GM18499 (cell line): Measurements from ENCODE around the gene PFKL.

Experiments
- ATAC-seq: cut with Tn5 transposase; IDR thresholded peaks from one replicate; pipeline ENCODE4 v1.9.1; 2021; ENCODE audit warnings: moderate number of reproducible peaks; ENCODE audit not compliant: insufficient read depth, unreplicated experiment

PFKL gene

DNA sequence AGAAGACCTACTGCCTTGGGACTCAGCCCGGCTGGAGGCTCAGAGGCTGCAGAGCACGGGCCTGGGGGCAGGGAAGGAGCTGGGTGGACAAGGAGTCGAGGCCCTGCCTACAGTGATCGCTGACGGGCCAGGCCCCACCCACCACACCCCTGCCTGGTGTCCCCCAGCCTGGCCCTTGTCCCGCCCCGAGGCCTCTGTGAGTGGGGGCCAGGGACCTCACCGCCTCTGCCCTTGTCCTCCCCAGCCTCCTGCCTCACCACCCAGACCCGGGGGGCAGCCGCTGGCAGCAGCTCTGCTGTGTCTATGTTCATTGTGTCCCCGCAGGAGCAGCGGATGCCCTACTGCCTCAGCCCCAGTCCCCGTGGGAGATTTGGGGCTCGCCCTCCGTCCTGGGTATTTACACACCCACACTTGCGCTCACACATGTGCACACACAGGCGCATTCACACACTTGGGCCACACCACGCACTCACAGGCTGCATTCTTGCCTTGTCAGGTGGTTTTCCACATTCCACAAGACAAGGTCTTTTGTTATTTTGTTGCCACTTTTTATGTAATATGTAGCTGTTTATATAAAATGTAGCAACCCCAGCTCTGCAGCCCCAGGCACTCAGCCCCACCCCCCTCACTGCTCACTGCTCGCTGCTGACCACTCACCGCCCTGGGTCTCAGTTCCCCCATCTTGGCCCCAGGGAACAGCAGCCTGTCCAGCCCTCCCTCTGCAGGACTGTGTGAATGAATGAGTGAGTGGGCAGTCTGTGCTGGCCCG is 7.3 kb downstream of the PFKL start:
- no peak for ATAC-seq

DNA sequence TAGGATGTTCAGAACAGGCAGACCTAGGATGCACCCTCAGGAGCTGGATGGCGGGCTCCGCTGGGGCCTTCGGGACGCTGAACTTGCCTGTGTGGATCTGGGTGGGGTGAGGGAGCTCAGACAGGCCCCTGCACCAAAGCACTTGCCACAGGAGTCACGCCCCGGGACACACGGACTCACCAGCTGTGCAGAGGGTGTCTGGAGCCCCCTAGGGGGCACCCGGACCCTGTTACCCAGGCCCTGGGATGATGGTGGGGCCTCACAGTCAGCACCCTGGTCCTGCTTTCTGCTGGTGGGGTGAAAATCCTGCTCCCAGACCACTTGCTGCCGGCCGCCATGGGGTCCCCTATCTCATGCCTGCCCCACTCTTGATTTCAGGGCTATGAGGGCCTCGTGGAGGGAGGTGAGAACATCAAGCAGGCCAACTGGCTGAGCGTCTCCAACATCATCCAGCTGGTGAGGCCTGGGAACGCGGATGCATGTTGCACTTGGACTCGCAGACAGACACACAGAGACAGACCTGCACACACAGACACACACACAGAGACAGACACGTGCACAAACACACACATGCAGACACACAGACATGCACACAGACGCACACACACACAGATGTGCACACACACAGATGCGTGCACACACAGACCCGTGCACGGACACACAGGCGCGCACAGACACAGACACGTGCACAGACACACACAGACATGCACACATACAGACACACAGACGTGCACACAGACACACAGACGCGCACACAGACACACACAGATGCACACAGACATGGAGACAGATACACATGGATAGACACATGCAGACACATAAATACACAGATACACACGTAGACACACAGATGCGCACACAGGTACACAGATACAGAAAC is 11.0 kb downstream of the PFKL start:
- no peak for ATAC-seq

DNA sequence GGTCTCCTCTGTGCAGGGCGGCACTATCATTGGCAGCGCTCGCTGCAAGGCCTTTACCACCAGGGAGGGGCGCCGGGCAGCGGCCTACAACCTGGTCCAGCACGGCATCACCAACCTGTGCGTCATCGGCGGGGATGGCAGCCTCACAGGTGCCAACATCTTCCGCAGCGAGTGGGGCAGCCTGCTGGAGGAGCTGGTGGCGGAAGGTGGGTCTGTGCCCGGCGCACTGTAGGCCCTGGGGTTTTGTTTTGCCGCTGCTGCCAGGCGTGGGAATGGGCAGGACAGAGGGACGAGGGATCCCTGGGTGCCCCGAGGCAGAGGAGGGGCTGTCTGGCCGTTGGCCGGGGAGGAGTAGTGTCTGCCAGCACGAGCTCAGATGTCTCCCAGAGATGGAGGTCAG is 12.2 kb downstream of the PFKL start:
- ATAC-seq, result no peak

DNA sequence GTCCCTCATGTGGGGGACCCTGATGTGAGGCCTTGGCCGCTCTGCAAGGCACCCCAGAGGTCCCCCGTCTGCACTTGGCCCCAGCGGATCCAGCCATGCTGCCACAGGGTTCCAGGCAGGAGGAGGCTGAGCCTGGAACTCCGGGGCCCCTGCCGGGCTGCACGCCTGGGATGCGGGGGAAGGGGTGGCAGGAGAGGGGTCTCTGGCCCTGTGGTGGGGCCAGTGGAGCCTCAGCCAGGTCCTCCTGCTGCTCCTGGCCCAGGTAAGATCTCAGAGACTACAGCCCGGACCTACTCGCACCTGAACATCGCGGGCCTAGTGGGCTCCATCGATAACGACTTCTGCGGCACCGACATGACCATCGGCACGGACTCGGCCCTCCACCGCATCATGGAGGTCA is 12.9 kb downstream of the PFKL start:
- no peak for ATAC-seq

DNA sequence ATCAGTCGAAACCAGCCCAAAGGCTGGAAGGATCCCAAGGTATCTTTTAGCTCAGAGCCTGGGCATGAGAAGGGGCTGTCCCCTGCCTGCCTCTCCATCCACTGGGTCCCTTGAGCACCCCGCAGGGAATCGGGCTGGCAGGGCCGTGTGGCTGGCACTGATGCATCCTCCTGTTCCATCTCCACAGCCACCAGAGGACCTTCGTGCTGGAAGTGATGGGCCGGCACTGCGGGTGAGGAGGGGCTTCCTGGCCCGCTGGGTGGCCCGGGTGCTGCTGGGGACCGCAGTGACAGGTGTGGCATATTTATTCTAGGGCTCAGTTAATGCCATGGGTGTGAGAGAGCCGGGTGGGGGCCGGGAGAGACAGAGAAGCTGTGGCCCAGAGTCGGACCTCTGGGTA is 13.6 kb downstream of the PFKL start:
- no peak for ATAC-seq

DNA sequence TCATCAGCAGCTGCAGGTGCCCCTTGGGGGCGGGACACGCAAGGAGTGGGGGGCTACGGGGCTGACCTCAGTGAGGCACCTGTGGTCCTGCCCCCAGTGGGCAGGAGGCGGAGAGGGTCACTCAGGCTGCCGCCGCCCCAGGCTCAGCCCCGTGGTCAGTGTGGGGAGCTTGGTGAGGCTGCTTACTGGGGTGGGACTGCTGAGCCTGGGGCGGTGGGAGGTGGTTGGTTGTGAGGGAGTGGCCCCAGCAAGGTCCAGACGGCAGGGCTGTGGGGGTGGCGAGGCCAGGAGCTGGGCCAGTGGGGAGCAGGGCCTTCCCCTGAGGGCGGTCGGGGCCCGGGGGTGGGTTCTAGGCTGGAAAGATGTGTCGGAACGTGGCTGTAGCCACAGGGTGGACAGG is 14.3 kb downstream of the PFKL start:
- ATAC-seq, result no peak

DNA sequence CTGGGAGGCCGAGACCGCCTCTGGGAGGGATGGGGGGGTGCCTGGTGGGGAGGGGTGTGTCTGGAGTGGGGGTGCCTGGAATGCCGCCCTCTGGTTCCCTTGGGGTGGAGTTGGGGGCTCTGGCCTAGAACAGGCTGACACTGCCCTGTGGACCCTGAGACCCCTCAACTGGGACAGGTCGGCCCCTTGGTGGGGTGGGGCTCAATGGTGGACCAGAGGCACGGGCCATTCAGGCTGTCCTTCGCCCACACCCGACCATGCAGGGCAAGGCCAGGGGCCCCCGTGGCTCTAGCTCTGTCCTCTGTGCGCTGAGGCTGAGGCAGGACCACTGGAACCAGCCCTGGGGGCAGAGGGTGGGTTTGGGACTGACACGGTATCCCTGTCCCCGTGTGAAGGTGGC is 14.7 kb downstream of the PFKL start:
- no peak for ATAC-seq

DNA sequence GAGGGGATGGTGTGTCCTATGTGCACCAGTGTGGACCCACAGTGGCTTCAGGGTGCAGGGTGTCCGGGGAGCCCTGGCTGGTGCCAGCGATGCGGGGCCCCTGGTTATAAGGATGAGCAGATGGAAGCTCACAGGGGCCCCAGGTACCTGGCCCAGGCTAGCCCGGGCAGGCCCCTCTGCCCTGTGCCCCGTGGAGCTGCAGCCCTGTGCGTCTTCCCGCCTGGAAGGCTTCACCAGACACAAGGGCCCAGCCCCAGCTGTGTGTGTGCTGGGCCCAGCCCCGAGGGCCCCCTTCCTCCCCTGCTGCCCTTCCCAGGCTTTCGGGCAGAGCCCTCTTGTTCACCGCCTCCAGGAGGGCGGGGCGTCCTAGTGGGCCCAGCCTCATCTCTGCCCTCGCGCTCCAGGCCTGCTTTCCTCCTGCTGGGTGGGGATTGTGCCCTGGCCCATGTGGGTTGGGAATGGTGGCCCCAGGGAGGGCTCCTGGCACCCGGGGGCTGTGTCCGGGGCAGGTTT is 15.9 kb downstream of the PFKL start:
- no peak for ATAC-seq

DNA sequence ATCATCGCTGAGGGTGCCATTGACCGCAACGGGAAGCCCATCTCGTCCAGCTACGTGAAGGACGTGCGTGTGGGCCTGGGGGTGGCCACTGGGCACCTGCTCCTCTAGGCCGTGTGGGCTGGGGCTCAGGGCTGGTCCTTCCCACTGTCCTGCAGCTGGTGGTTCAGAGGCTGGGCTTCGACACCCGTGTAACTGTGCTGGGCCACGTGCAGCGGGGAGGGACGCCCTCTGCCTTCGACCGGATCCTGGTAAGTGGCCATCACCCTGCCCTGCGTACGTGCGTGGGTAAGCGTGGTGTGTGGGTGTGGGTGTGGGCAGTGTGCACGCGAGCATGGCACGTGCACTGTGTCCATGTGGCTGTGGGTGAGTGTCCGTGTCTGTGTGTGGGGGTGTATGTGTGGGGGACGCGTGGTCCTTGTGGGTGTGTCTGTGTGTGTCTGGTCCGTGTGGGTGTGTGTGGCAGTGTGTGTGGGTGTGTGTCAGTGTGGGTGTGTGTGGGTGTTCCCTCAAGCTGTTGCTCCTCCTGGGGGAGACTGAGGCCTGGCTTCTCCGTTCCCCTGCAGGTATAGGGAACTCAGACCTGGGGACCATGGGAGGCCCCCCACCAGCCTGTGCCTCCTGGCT is 16.5 kb downstream of the PFKL start:
- no peak for ATAC-seq

DNA sequence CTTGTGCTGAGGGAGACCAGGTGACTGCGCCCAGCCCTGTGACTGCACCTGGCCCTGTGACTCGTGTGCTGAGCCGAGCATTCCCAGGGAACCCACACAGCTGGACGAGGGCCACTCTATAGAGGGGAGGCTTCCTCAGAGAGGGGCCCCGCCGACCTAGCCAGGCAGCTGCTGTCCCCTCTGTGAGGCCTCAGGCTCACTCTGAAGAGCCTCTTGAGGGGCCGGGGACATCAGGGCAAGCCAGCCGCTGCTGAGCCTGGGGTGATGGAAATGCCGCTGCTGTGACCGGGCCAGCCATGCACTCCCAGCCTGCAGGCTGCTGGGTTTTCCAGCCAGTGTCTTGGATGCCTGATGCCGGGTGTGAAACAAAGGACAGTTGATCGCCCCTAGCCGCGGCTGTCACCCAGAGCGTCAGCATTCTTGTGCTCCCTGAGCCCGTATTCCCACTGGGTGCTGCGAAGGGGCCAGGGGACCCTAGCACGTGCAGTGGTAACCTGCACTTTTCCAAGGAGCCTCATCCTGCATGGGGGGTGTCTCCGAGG is 17.5 kb downstream of the PFKL start:
- ATAC-seq, result no peak

DNA sequence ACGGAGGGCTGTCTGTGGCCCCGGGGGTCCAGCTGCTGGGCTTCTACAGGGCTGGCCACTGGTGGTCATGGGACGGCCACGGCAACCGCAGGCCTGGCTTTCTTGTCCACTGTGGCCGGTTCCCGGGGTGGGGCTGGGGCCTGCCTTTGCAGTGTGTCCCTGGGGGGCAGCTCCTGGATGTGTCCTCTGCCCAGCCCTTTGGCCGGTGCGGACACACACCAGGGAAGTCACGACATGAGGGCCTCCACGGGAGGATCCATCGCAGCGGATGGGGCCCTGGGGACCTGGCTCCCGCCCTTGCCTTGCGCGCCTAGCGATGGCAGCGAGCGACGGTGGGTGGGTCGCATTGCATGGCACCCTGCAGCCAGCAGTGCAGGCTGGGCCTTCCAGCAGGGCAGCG is 18.0 kb downstream of the PFKL start:
- ATAC-seq, result no peak

DNA sequence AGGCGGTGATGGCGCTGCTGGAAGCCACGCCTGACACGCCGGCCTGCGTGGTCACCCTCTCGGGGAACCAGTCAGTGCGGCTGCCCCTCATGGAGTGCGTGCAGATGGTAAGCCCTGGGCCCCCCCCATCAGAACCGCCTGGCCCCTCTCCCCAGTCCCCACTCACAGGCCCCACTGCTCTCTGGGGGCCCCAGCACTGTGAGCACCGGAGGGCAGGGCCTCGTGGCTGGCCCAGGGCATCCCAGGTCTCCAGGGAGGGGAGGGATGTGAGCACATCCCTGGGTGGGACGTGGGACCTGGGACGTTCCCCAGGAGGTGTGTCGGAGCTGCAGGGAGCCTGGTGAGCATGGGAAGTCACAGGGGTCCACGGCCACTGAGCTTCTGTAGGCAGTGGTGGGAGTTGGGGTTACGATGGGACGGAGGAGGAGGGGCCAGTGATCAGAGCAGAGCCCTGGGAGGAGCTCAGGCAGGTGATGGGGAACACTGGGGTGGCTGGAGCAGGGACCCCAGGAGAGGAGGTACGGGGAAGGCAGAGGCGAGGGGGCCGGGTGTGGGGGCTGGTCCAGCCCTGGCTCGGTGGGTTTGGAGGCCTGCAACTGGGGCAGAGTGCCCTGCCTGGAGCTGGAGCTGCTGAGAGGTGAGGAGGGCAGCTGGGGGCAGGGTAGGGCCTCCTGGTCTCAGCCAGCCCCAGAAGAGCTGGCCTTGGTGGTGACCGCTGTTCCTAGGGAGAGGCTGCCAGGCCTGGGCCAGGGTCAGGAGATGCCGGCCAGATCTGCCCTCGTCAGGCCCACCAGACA is 18.8 kb downstream of the PFKL start:
- ATAC-seq, result no peak

DNA sequence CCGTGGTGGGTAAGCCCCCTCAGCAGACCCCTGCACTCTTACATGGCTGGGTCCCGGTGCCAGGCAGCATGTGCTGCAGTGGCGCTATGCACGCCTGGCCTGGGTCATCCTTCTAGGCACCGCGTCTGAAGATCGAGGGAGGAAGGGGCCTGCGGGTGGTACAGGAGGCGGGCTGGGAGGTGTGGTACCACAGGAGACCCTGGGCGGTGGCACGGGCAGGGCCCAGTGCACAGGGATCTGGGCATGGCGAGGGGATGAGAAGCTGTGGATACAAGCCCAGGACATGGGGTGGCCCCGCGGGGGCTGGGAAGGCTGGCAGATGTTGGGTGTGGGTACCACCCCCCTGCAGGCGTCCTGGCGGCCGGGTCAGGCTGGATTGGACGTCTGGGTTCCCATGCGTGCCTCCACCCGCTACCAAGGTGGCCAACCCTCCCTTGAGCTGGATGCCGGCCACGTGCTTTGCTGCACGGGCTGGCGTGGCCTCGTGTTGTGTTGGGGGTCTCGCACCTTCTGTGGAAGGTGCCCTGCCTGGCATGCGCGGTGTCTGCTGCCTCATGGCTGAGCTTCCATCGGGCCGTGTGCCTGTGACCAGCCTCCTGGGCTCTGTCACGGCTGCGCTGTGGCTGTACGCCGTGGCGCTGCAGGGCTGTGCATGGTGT is 19.7 kb downstream of the PFKL start:
- no peak for ATAC-seq

DNA sequence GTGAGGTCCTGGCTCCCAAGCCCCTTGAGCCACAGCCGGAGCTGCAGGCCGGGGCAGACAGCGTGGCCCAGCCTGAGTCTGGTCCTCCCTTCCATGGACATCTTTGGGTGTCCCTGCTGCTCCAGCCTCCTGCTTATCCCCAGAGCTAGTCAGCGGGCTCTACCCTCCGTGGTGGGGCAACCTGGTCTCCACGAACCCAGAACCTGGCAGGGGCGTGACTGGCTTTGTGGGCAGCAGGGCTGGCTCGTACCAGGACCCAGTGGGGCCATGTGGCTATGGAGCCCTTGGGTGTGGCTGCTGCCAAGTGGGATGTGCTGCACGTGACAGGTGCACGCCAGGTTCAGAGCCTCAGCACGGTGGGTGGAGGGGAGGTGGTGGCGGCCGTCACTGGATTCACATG is 21.0 kb downstream of the PFKL start:
- ATAC-seq, result no peak

DNA sequence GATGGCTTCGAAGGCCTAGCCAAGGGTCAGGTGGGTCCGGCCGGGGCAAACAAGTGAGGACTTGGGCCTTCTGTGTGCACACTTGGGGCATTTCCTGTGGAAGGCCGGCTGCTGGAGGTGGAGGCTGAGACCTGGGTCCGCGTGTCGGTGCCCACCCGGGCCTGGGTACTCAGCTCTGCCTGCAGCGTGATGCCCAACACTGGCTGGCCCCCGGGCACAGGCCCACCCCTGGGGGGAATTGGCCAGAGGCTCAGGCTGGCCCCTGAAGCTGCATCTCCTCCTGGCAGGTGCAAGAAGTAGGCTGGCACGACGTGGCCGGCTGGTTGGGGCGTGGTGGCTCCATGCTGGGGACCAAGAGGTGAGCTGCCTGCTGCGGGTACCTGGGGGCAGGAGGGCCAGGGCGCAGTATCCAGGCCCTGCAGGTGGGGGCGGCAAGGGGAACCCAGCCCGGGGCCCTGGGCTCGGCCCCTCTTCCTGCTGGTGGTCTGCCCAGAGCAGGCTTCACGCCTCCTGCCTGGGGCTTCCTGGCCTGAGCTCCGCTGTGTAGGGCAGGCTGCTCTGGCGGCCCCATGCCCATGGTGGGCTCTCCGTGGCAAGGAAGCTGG is 22.1 kb downstream of the PFKL start:
- no peak for ATAC-seq

DNA sequence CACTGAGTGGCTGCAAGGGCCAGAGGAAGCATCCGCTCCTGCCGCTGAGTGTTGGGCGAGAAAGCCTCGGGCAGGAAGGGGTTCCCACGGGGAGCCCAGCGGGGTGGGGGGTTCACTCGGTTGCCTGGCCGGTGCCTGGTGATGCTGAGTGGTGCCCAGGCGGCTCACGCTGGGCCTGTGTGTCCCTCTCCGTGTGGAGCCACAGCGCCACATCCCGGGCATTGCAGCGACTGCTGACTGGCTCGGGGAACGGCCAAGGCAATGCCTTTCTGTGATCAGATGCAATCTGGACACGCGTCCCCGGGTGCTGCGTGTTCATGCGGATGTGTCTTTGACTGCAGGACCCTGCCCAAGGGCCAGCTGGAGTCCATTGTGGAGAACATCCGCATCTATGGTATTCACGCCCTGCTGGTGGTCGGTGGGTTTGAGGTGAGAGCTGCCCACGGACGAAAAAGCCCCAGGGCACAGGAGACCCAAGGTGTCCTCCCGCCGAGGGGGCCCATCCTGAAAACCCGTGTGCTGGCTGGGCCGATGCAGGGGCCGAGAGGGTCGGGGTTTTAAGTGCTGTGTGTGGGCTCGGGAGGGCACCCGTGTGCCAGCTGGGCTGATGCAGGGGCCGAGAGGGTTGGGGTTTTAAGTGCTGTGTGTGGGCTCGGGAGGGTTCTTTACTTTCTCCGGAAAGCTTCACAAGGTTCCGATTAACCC is 22.9 kb downstream of the PFKL start:
- no peak for ATAC-seq

DNA sequence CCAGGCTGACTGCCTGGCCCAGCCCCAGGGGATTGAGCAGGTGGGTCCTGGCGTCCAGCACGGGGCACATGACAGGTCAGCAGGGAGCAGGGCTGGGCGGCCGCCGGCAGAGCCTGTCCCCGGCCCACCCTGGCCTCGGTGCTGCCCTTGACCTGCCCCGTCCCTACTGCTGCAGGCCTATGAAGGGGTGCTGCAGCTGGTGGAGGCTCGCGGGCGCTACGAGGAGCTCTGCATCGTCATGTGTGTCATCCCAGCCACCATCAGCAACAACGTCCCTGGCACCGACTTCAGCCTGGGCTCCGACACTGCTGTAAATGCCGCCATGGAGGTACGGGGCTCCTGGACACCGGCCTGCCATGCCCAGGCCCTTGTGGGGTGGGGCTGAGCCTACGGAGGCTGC is 23.7 kb downstream of the PFKL start:
- no peak for ATAC-seq

DNA sequence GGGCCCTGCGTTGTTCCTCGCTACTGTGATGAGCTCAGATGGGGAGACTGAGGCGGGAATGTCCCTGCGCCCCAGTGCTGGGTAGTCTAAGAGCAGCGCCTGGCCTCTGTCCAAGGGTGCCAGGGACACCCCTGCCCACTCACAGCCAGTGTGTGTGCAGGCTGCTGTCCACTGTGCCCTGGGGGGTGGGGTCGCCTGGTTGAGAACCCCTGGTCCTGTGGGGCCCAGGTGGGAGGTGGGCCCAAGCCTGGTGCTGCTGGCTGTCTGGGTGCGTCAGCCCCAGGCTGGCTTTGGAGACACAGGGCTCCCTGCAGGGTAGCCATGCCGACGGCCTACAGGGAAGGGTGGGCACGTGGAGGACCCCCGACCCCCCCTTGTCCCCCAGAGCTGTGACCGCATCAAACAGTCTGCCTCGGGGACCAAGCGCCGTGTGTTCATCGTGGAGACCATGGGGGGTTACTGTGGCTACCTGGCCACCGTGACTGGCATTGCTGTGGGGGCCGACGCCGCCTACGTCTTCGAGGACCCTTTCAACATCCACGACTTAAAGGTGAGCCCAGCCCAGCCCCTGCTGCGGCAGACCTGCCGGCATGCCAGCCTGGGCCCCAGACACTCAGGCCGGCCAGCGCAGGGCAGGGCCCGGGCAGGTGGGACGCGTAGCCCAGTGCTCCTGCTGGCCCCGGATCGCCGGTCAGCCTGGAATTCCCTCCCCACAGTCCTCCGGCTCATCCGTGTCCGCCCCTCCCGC is 24.4 kb downstream of the PFKL start:
- ATAC-seq, result no peak
